GM19397 (cell line): ENCODE data around the gene NKIRAS1.
"Not testable (repeated sequence)": the region's sequence is repeated elsewhere in the genome, so short reads cannot be mapped to it uniquely, and the experiment has no call there.

Experiments
- ATAC-seq: cut with Tn5 transposase; IDR thresholded peaks from one replicate; pipeline ENCODE4 v1.9.1; 2021; ENCODE audit warnings: mild to moderate bottlenecking, moderate library complexity; ENCODE audit not compliant: unreplicated experiment

The NKIRAS1 gene

GRCh38 chr3:23873941-23874340, 42.8 kb downstream of the NKIRAS1 start:
- ATAC-seq: no peak

- no peak for ATAC-seq
Observed at GRCh38 chr3:23872330-23872729, 44.5 kb downstream of the NKIRAS1 start.

GRCh38 chr3:23871361-23871760, 45.4 kb downstream of the NKIRAS1 start:
- not testable (repeated sequence) for ATAC-seq

- ATAC-seq: not testable (repeated sequence)
Observed at GRCh38 chr3:23870663-23871043, 46.1 kb downstream of the NKIRAS1 start.

- no peak for ATAC-seq
Observed at GRCh38 chr3:23869977-23870662, 46.7 kb downstream of the NKIRAS1 start.

GRCh38 chr3:23867838-23868237, 49.0 kb downstream of the NKIRAS1 start:
- ATAC-seq: no peak

GRCh38 chr3:23867400-23867799, 49.4 kb downstream of the NKIRAS1 start:
- no peak for ATAC-seq

GRCh38 chr3:23865595-23866396, 51.0 kb downstream of the NKIRAS1 start:
- ATAC-seq: peak; percentile 79

- no peak for ATAC-seq
Observed at GRCh38 chr3:23864931-23865330, 51.9 kb downstream of the NKIRAS1 start.

GRCh38 chr3:23863060-23863459, 53.7 kb downstream of the NKIRAS1 start:
- ATAC-seq: no peak

GRCh38 chr3:23861689-23862088, 55.1 kb downstream of the NKIRAS1 start:
- no peak for ATAC-seq

GRCh38 chr3:23859839-23860382, 56.9 kb downstream of the NKIRAS1 start:
- ATAC-seq: no peak

- no peak for ATAC-seq
Observed at GRCh38 chr3:23859012-23859743, 57.6 kb downstream of the NKIRAS1 start.

- ATAC-seq: no peak
Observed at GRCh38 chr3:23856286-23856685, 60.5 kb downstream of the NKIRAS1 start.

GRCh38 chr3:23849462-23849861, 67.3 kb downstream of the NKIRAS1 start:
- not testable (repeated sequence) for ATAC-seq

- no peak for ATAC-seq
Observed at GRCh38 chr3:23845326-23846216, 71.2 kb downstream of the NKIRAS1 start.

GRCh38 chr3:23843869-23844268, 72.9 kb downstream of the NKIRAS1 start:
- no peak for ATAC-seq
